Endometrial microvascular endothelial cells (primary cell): ENCODE data around the gene CPD. TPM values are rescaled to one million over a fixed set of nuclear protein-coding genes. Genes with fewer than 3 reads are reported as not detected.
"Not testable (repeated sequence)": the region's sequence is repeated elsewhere in the genome, so short reads cannot be mapped to it uniquely, and the experiment has no call there.

Experiments used
- in situ Hi-C: cut with HindIII; loops from 2 replicates; pipeline ENCODE4 v1.10.0; 2017; ENCODE audit warnings: low sequenced_read_pairs, low pct_unique_long_range_greater_than_20kb; ENCODE audit errors: inconsistent ontology term
- total RNA-seq: library from RNA; depleted of rRNA; stranded (reverse); fragments of >200 nt; gene quantifications from one replicate; pipeline ENCODE4 v1.2.3, GENCODE V29; 2015; ENCODE audit errors: inconsistent ontology term

CPD gene
- total RNA-seq, 1 donor from 2014 or later = 113 TPM

- in situ Hi-C loops = no loop called here
Observed at GRCh38 chr17:30413109-30413508, 34.4 kb downstream of the CPD start.

- in situ Hi-C loops = no loop called here
Observed at GRCh38 chr17:30414486-30414885, 35.8 kb downstream of the CPD start.

- in situ Hi-C loops = no loop called here
Observed at GRCh38 chr17:30415491-30415890, 36.8 kb downstream of the CPD start.

GRCh38 chr17:30418070-30418469 is 39.3 kb downstream of the CPD start:
- in situ Hi-C loops = not testable (repeated sequence)

GRCh38 chr17:30421592-30421991 is 42.9 kb downstream of the CPD start:
- in situ Hi-C loops = no loop called here

- in situ Hi-C loops = no loop called here
Observed at GRCh38 chr17:30422171-30422570, 43.4 kb downstream of the CPD start.

GRCh38 chr17:30424471-30424870 is 45.7 kb downstream of the CPD start:
- in situ Hi-C loops = no loop called here

- in situ Hi-C loops = no loop called here
Observed at GRCh38 chr17:30426292-30426691, 47.6 kb downstream of the CPD start.

GRCh38 chr17:30427611-30428010 is 48.9 kb downstream of the CPD start:
- in situ Hi-C loops = no loop called here

- in situ Hi-C loops = no loop called here
Observed at GRCh38 chr17:30429155-30429554, 50.4 kb downstream of the CPD start.

- in situ Hi-C loops = no loop called here
Observed at GRCh38 chr17:30433514-30433913, 54.8 kb downstream of the CPD start.

- in situ Hi-C loops = no loop called here
Observed at GRCh38 chr17:30436729-30437128, 58.0 kb downstream of the CPD start.

GRCh38 chr17:30443721-30444120 is 65.0 kb downstream of the CPD start:
- in situ Hi-C loops = no loop called here

GRCh38 chr17:30446640-30447039 is 67.9 kb downstream of the CPD start:
- in situ Hi-C loops = not testable (repeated sequence)

GRCh38 chr17:30449480-30449879 is 70.8 kb downstream of the CPD start:
- in situ Hi-C loops = no loop called here

GRCh38 chr17:30450125-30451027 is 71.6 kb downstream of the CPD start:
- in situ Hi-C loops = no loop called here

GRCh38 chr17:30454635-30455034 is 75.9 kb downstream of the CPD start:
- in situ Hi-C loops = no loop called here

GRCh38 chr17:30458371-30458770 is 79.6 kb downstream of the CPD start:
- in situ Hi-C loops = no loop called here

GRCh38 chr17:30458797-30459413 is 80.2 kb downstream of the CPD start:
- in situ Hi-C loops = not testable (repeated sequence)

GRCh38 chr17:30468465-30468864 is 89.7 kb downstream of the CPD start:
- in situ Hi-C loops = no loop called here
